ENCODE results near the gene PTPRU.

- TF ChIP-seq CTCF (conservative IDR thresholded peaks at IDR 0.05; ENCODE audit: low read depth in 2 of 2) (no peak), EZH2 (IDR thresholded peaks at IDR 0.05; ENCODE audit: low read depth, unreplicated experiment) (no peak), REST (IDR thresholded peaks at IDR 0.05; ENCODE audit: unreplicated experiment) (no peak), POLR2AphosphoS5 (IDR thresholded peaks at IDR 0.05; ENCODE audit: low read depth) (no peak), ETS1 (IDR thresholded peaks at IDR 0.05) (no peak), CREB1 (CRISPR knock-in tag; IDR thresholded peaks at IDR 0.05; ENCODE audit: low read depth) (no peak), JUNB (IDR thresholded peaks at IDR 0.05; ENCODE audit: unreplicated experiment) (no peak), NANOG (IDR thresholded peaks at IDR 0.05; ENCODE audit: borderline replicate concordance) (no peak), EZH2phosphoT487 (IDR thresholded peaks at IDR 0.05; ENCODE audit: unreplicated experiment) (no peak), ZNF462 (CRISPR knock-in tag; IDR thresholded peaks at IDR 0.05) (no peak), ZNF114 (CRISPR knock-in tag; IDR thresholded peaks at IDR 0.05) (no peak), ZNF331 (CRISPR knock-in tag; IDR thresholded peaks at IDR 0.05; ENCODE audit: low read depth) (no peak)
Observed at GRCh38 chr1:29358183-29358582, 121.9 kb downstream of the PTPRU start.

Data from GM23338 (cell line).